B cell (primary cell): ENCODE measurements around the gene LTBP3. TPM values are rescaled to one million over a fixed set of nuclear protein-coding genes. Genes with fewer than 3 reads are reported as not detected.

ENCODE experiments used
- ATAC-seq: fragments of 200-7000 bp; cut with Tn5 transposase; one replicate; pipeline ENCODE4 v1.10.0; 2021; ENCODE audit warnings: low read depth, mild to moderate bottlenecking, moderate number of reproducible peaks, moderate library complexity
- CTCF ChIA-PET: fragments of 350-600 bp; sonication (Branson Sonifier 250); formaldehyde crosslinking; loops from one replicate; lab custom pipeline; 2021; ENCODE audit warnings: antibody characterized with exemption, inconsistent platforms; lab: Charles Lee
- POLR2A ChIA-PET: fragments of 350-600 bp; sonication (Branson Sonifier 250); formaldehyde crosslinking; loops from one replicate; lab custom pipeline; 2021; ENCODE audit warnings: antibody characterized with exemption; lab: Charles Lee
- DNase-seq: peaks from one replicate; pipeline ENCODE4 v3.0.0; 2013
- H2AFZ ChIP-seq: 2 replicates; pipeline ENCODE4 v1.6.1; 2012; ENCODE audit warnings: mild to moderate bottlenecking, low read depth, low read length; ENCODE audit not compliant: insufficient read depth, poor library complexity, severe bottlenecking
- H3K27ac ChIP-seq, 2 donors: 1 replicate in 1 of 2; 2 replicates in 1 of 2; pipeline ENCODE4 v1.5.1; 2012 to 2013; ENCODE audit warnings: low read length in 2 of 2, mild to moderate bottlenecking in 2 of 2, moderate library complexity in 1 of 2
- H3K27me3 ChIP-seq, 4 experiments: fragments of 200-600 bp in 1 of 4; sonication (generic) in 1 of 4; replicated peaks in 1 of 4; 1 replicate in 2 of 4; 2 replicates in 2 of 4; pipeline versions ENCODE4 v1.6.1 to v1.7.0; 2013 to 2016; ENCODE audit warnings: low read length in 3 of 4, mild to moderate bottlenecking in 2 of 4, mixed read lengths in 1 of 4, moderate library complexity in 1 of 4; ENCODE audit not compliant: insufficient read depth in 4 of 4, control insufficient read depth in 3 of 4; ENCODE audit errors: control extremely low read depth in 1 of 4
- H3K36me3 ChIP-seq, 2 experiments: replicated peaks in 1 of 2; 1 replicate in 1 of 2; 2 replicates in 1 of 2; pipeline versions ENCODE4 v1.6.1 to v1.7.1; 2013; ENCODE audit warnings: low read length in 1 of 2; ENCODE audit not compliant: insufficient read depth in 2 of 2, control insufficient read depth in 1 of 2; ENCODE audit errors: control extremely low read depth in 1 of 2, extremely low read depth in 1 of 2
- H3K4me1 ChIP-seq, 2 donors: fragments of 200-600 bp in 1 of 2; sonication (generic) in 1 of 2; 1 replicate in 1 of 2; 2 replicates in 1 of 2; pipeline versions ENCODE4 v1.5.1 to v1.6.1; 2013 to 2017; ENCODE audit warnings: low read length in 2 of 2; ENCODE audit not compliant: control insufficient read depth in 2 of 2, insufficient read depth in 2 of 2
- H3K4me2 ChIP-seq: replicated peaks from 2 replicates; pipeline ENCODE3; 2012; ENCODE audit warnings: mild to moderate bottlenecking, low read depth, low read length; ENCODE audit not compliant: poor library complexity, severe bottlenecking
- H3K4me3 ChIP-seq, 5 experiments: fragments of 200-600 bp in 1 of 5; sonication (generic) in 1 of 5; 1 replicate in 3 of 5; 2 replicates in 2 of 5; pipeline versions ENCODE4 v1.5.1 to v1.7.0; 2011 to 2016; ENCODE audit warnings: low read length in 4 of 5, mild to moderate bottlenecking in 4 of 5, low read depth in 2 of 5, control low read depth in 1 of 5, moderate library complexity in 1 of 5; ENCODE audit not compliant: insufficient read depth in 1 of 5; ENCODE audit errors: control extremely low read depth in 1 of 5, extremely low read depth in 1 of 5
- H3K79me2 ChIP-seq: fragments of 200-600 bp; sonication (generic); one replicate; pipeline ENCODE4 v1.6.0; 2016; ENCODE audit warnings: low read length; ENCODE audit not compliant: control insufficient read depth, insufficient read depth
- H3K9ac ChIP-seq: fragments of 200-600 bp; sonication (generic); 2 replicates; pipeline ENCODE4 v1.6.1; 2017; ENCODE audit warnings: mild to moderate bottlenecking, low read length, moderate library complexity
- H3K9me3 ChIP-seq, 3 donors: one replicate each; pipeline versions ENCODE4 v1.6.1 to v1.7.1; 2013; ENCODE audit warnings: low read length in 2 of 3; ENCODE audit not compliant: control insufficient read depth in 2 of 3, insufficient read depth in 1 of 3; ENCODE audit errors: control extremely low read depth in 1 of 3
- H4K20me1 ChIP-seq: 2 replicates; pipeline ENCODE4 v1.6.0; 2012; ENCODE audit warnings: mild to moderate bottlenecking, low read length; ENCODE audit not compliant: insufficient read depth, control insufficient read depth, poor library complexity, severe bottlenecking
- H3K27ac Mint-ChIP-seq: one replicate; pipeline ENCODE4 v1.8.0; 2021; ENCODE audit warnings: mixed read lengths
- H3K27me3 Mint-ChIP-seq: one replicate; pipeline ENCODE4 v1.8.0; 2021; ENCODE audit warnings: mixed read lengths
- H3K4me1 Mint-ChIP-seq: one replicate; pipeline ENCODE4 v1.8.0; 2021; ENCODE audit warnings: mixed read lengths
- H3K4me3 Mint-ChIP-seq: one replicate; pipeline ENCODE4 v1.8.0; 2021; ENCODE audit warnings: mixed read lengths
- H3K9me3 Mint-ChIP-seq: one replicate; pipeline ENCODE4 v1.8.0; 2022; ENCODE audit warnings: mixed read lengths; ENCODE audit not compliant: insufficient read depth
- EZH2 ChIP-seq: IDR thresholded peaks from 2 replicates; pipeline ENCODE4 v1.6.1; 2012; ENCODE audit warnings: borderline replicate concordance, low read depth, mild to moderate bottlenecking, moderate library complexity, low read length; ENCODE audit not compliant: insufficient read depth, poor library complexity, severe bottlenecking
- WGBS: methylation state at CpG from one replicate; pipeline ENCODE4 v1.1.5; 2013; ENCODE audit warnings: missing lambda C conversion rate; ENCODE audit not compliant: insufficient coverage; 5-methylcytosine and 5-hydroxymethylcytosine counted together
- intact Hi-C: fragments of 100-400 bp; cut with micrococcal nuclease; formaldehyde crosslinking; loops from one replicate; pipeline ENCODE4 v1.10.0; 2022
- polyA plus RNA-seq: library from polyadenylated mRNA; depleted of rRNA; stranded (reverse); fragments of >200 nt; gene quantifications from 2 replicates; pipeline ENCODE4 v1.2.3, GENCODE V29; 2012
- total RNA-seq, 2 donors: library from RNA; stranded (reverse); fragments of 120-200 nt in 1 of 2; gene quantifications; 1 replicate in 1 of 2; 2 replicates in 1 of 2; pipeline versions ENCODE4 v1.2.3 to v1.2.4, GENCODE V29; 2013 to 2022
- TF ChIP-seq, protein P1 (sequence below): fragments of 200-600 bp; IDR thresholded peaks from one replicate; pipeline ENCODE4 v1.8.0; 2022; ENCODE audit warnings: antibody characterized with exemption, mild to moderate bottlenecking

Gene LTBP3
- total and polyA plus RNA-seq, 2 donors (not counting 1 experiment from before 2014, with no cell fraction given) = 65.1 to 69.0 TPM

DNA sequence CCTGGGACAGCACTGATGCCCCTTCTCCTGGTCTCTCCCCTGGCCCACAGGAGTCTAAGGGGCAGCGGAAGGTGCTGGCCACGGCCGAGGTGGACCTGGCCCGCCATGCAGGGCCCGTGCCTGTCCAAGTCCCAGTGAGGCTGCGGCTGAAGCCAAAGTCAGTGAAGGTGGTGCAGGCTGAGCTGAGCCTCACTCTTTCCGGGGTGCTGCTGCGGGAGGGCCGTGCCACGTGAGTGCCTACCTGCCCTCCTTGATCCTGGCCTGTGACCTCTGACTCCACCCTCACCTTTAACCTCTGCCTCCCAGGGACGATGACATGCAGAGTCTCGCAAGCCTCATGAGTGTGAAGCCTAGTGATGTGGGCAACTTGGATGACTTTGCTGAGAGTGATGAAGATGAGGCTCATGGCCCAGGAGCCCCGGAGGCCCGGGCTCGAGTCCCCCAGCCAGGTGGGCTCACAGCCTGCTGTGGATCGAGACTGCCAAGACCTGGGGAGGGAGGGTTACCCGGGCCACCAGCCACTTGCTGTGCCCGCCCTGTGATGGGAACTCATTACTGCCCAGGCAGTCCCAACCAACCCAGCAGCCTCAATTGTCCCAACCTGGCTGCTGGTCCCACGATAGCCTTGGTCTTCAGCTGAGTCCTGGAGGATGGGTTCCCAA, 22.0 kb upstream of the LTBP3 start:
- Histone ChIP-seq H3K9ac (no peak overlapping the region), H3K4me3 (no peak overlapping the region), H3K9me3 (no peaks in the 10 kb centered on the region), H2AFZ (no peak overlapping the region), H3K27ac (no peak overlapping the region), H4K20me1 (peaks cover 15% of the 10 kb centered on the region), H3K27me3 (no peaks in the 10 kb centered on the region), H3K36me3 (peaks cover 6 to 51% of the 10 kb centered on the region in 2 experiments), H3K79me2 (peaks cover 8% of the 10 kb centered on the region), H3K4me1 (peaks cover 16 to 27% of the 10 kb centered on the region in 2 donors), H3K4me2 (no peak overlapping the region)
- intact Hi-C loops = no loop called here
- CTCF ChIA-PET = interaction anchor here (0.6 to 5.5 kb wide), 2 partner anchors 8 to 794 kb away, joined by 3 to 97 read pairs; no protein-coding TSS in a partner anchor
- ATAC-seq (no peak), DNase-seq (no peak)
- no peak overlapping the region for H3K4me3 Mint-ChIP-seq
- no peak for TF ChIP-seq EZH2
- TF ChIP-seq, protein P1, sequence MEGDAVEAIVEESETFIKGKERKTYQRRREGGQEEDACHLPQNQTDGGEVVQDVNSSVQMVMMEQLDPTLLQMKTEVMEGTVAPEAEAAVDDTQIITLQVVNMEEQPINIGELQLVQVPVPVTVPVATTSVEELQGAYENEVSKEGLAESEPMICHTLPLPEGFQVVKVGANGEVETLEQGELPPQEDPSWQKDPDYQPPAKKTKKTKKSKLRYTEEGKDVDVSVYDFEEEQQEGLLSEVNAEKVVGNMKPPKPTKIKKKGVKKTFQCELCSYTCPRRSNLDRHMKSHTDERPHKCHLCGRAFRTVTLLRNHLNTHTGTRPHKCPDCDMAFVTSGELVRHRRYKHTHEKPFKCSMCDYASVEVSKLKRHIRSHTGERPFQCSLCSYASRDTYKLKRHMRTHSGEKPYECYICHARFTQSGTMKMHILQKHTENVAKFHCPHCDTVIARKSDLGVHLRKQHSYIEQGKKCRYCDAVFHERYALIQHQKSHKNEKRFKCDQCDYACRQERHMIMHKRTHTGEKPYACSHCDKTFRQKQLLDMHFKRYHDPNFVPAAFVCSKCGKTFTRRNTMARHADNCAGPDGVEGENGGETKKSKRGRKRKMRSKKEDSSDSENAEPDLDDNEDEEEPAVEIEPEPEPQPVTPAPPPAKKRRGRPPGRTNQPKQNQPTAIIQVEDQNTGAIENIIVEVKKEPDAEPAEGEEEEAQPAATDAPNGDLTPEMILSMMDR = no peak
- peaks cover 30% of the 10 kb centered on the region for H3K4me1 Mint-ChIP-seq
- WGBS = 96% methylated on average over 15 of the region's 19 CpGs
- H3K27ac Mint-ChIP-seq = no peak overlapping the region
- H3K9me3 Mint-ChIP-seq = no peaks in the 10 kb centered on the region
- H3K27me3 Mint-ChIP-seq = no peaks in the 10 kb centered on the region
- POLR2A ChIA-PET = interaction anchor here (0.6 kb wide), 1 partner anchor 59 kb away, joined by 4 read pairs; no protein-coding TSS in a partner anchor

DNA sequence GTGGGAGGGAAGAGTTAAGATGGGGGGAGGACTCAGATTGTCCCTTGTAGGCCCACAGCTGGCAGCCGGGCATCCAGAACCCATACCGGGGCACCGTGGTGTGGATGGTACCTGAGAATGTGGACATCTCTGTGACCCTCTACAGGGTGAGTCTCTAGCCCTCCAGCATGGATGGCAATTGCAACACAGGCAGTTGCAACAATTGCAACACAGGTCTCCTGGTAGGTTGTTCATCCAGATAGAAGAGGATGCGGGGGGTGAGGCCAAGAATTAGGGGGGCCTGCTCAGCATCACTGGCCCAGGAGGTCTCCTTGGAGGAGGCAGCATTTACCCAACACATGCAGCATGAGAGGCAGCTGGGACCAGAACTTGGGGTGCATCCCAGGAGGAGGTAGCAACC, 21.1 kb upstream of the LTBP3 start:
- TF ChIP-seq EZH2 = no peak
- TF ChIP-seq, protein P1 = no peak
- Histone ChIP-seq H4K20me1 (peaks cover 15% of the 10 kb centered on the region), H3K9me3 (no peaks in the 10 kb centered on the region), H3K9ac (no peak overlapping the region), H3K79me2 (peaks cover 8% of the 10 kb centered on the region), H3K4me3 (no peak overlapping the region), H3K27me3 (no peaks in the 10 kb centered on the region), H2AFZ (no peak overlapping the region), H3K36me3 (peaks cover 6 to 47% of the 10 kb centered on the region in 2 experiments), H3K4me1 (peaks cover 16 to 34% of the 10 kb centered on the region in 2 donors), H3K27ac (peak overlapping the region in 1 of 2 donors; percentile 94), H3K4me2 (no peak overlapping the region)
- Mint-ChIP-seq H3K4me3 (no peak overlapping the region), H3K27me3 (no peaks in the 10 kb centered on the region), H3K27ac (peak overlapping the region; percentile 26), H3K4me1 (peaks cover 37% of the 10 kb centered on the region), H3K9me3 (no peaks in the 10 kb centered on the region)
- CTCF ChIA-PET = interaction anchor here (0.6 to 5.5 kb wide), 3 partner anchors 9 to 1947 kb away, joined by 3 to 97 read pairs (median 3); no protein-coding TSS in a partner anchor
- ATAC-seq (no peak), DNase-seq (no peak)
- POLR2A ChIA-PET = no interaction called here
- 93% methylated on average over 4 of the region's 4 CpGs for WGBS
- intact Hi-C loops = loop anchor here (10.0 kb wide), 1 partner anchor 834 kb away; the partner anchor contains the start of gene RASGRP2
